GM12878 (cell line): ENCODE data around the gene RERE. TPM values are rescaled to one million over a fixed set of nuclear protein-coding genes. Genes with fewer than 3 reads are reported as not detected.

Experiments
- ATAC-seq: fragments of 200-7000 bp; cut with Tn5 transposase; 3 replicates; pipeline ENCODE4 v1.9.1; 2020; ENCODE audit warnings: mild to moderate bottlenecking, moderate library complexity
- BruUV-seq: library from RNA; stranded (reverse); fragments of 400-500 nt; replicated peaks from 2 replicates; lab custom pipeline; 2021; lab: Mats Ljungman, UMichigan
- CTCF ChIA-PET: fragments of 300-600 bp; sonication (Branson Sonifier 250); formaldehyde crosslinking; extraction: SDS; loops from one replicate; lab custom pipeline; 2021; ENCODE audit warnings: inconsistent platforms; lab: Yijun Ruan, JAX
- POLR2A ChIA-PET: fragments of 350-600 bp; formaldehyde crosslinking; extraction: SDS; loops from one replicate; lab custom pipeline; 2021; ENCODE audit warnings: inconsistent platforms; lab: Charles Lee
- RAD21 ChIA-PET: fragments of 300-600 bp; sonication (Branson Sonifier 250); formaldehyde crosslinking; loops from one replicate; lab custom pipeline; 2023; ENCODE audit warnings: antibody characterized with exemption; ENCODE audit not compliant: unreplicated experiment; lab: Charles Lee
- SMC1A ChIA-PET: fragments of 300-600 bp; sonication (Branson Sonifier 250); formaldehyde crosslinking; loops from one replicate; lab custom pipeline; 2023; ENCODE audit not compliant: unreplicated experiment, uncharacterized antibody; lab: Charles Lee
- DNase-seq: peaks from one replicate; pipeline ENCODE4 v3.0.0-alpha.2; 2011; ENCODE audit warnings: low read depth, low spot score
- FAIRE-seq: peaks from 3 replicates; lab custom pipeline; 2011; peaks lifted over from hg19 to GRCh38; lab: Jason Lieb, UNC
- H2AFZ ChIP-seq: 2 replicates; pipeline ENCODE4 v1.6.0; 2011; ENCODE audit warnings: low read depth, low read length, control low read depth; ENCODE audit not compliant: control insufficient read depth
- H3K27ac ChIP-seq: 2 replicates; pipeline ENCODE4 v1.5.1; 2011; ENCODE audit warnings: control low read depth; ENCODE audit not compliant: control insufficient read depth, insufficient read depth
- H3K27me3 ChIP-seq, 2 experiments: replicated peaks in 1 of 2; 2 replicates each; pipeline versions ENCODE4 v1.6.0 to v1.6.1; 2011; ENCODE audit warnings: low read length in 1 of 2; ENCODE audit not compliant: control insufficient read depth in 2 of 2, insufficient read depth in 2 of 2
- H3K36me3 ChIP-seq, 2 experiments: 2 replicates each; pipeline ENCODE4 v1.5.1; 2011; ENCODE audit warnings: low read length in 1 of 2; ENCODE audit not compliant: control insufficient read depth in 2 of 2, insufficient read depth in 2 of 2
- H3K4me1 ChIP-seq: 2 replicates; pipeline ENCODE4 v1.6.1; 2011; ENCODE audit warnings: mild to moderate bottlenecking, low read length, moderate library complexity, mixed read lengths; ENCODE audit not compliant: control insufficient read depth, insufficient read depth
- H3K4me2 ChIP-seq: 2 replicates; pipeline ENCODE4 v1.6.0; 2011; ENCODE audit warnings: control low read depth; ENCODE audit not compliant: control insufficient read depth, insufficient read depth
- H3K4me3 ChIP-seq: fragments of 200-600 bp; sonication (generic); 2 replicates; pipeline ENCODE4 v1.5.1; 2016
- H3K79me2 ChIP-seq: 2 replicates; pipeline ENCODE4 v1.6.0; 2011; ENCODE audit warnings: low read length; ENCODE audit not compliant: control insufficient read depth, insufficient read depth
- H3K9ac ChIP-seq: 2 replicates; pipeline ENCODE4 v1.8.0; 2011; ENCODE audit warnings: low read length, control low read depth, mixed read lengths; ENCODE audit not compliant: control insufficient read depth, insufficient read depth
- H3K9me3 ChIP-seq: replicated peaks from 3 replicates; pipeline ENCODE4 v1.5.1; 2011; ENCODE audit warnings: mild to moderate bottlenecking, low read length; ENCODE audit not compliant: control insufficient read depth, insufficient read depth
- H4K20me1 ChIP-seq: 2 replicates; pipeline ENCODE4 v1.6.0; 2011; ENCODE audit not compliant: control insufficient read depth, insufficient read depth
- ASH2L ChIP-seq: fragments of 300-600, 200-600 bp; sonication (generic); IDR thresholded peaks from 2 replicates; pipeline ENCODE4 v1.6.1; 2017; ENCODE audit warnings: low read depth, mild to moderate bottlenecking, borderline replicate concordance
- BMI1 ChIP-seq: fragments of 450-650 bp; IDR thresholded peaks from 2 replicates; pipeline ENCODE4 v1.6.1; 2016; ENCODE audit warnings: mild to moderate bottlenecking, moderate library complexity, borderline replicate concordance
- CBFB ChIP-seq: IDR thresholded peaks from 2 replicates; pipeline ENCODE4 v1.6.1; 2016; ENCODE audit warnings: antibody characterized with exemption, low read depth
- CREB1 ChIP-seq: IDR thresholded peaks from 2 replicates; pipeline ENCODE4 v1.6.1; 2012; ENCODE audit warnings: low read depth, mild to moderate bottlenecking, inconsistent platforms
- EED ChIP-seq: sonication (generic); IDR thresholded peaks from 2 replicates; pipeline ENCODE4 v1.6.1; 2016; ENCODE audit warnings: antibody characterized with exemption, low read depth
- HDGF ChIP-seq: fragments of 450-650 bp; IDR thresholded peaks from 2 replicates; pipeline ENCODE4 v1.6.1; 2016; ENCODE audit warnings: antibody characterized with exemption
- IRF4 ChIP-seq: IDR thresholded peaks from 2 replicates; pipeline ENCODE4 v1.6.1; 2011; ENCODE audit warnings: low read depth, low read length
- MEF2B ChIP-seq: fragments of 450-650 bp; IDR thresholded peaks from 2 replicates; pipeline ENCODE4 v1.6.1; 2018; ENCODE audit warnings: mild to moderate bottlenecking, moderate library complexity; ENCODE audit not compliant: partially characterized antibody, poor library complexity, severe bottlenecking
- NBN ChIP-seq: fragments of 450-650 bp; IDR thresholded peaks from 2 replicates; pipeline ENCODE4 v1.6.1; 2016
- NRF1 ChIP-seq: conservative IDR thresholded peaks from 2 replicates; pipeline ENCODE4 v1.6.1; 2011; ENCODE audit warnings: mild to moderate bottlenecking, low read depth, low read length, improper control_type of control experiment
- POLR2A ChIP-seq: IDR thresholded peaks from 2 replicates; pipeline ENCODE4 v1.6.1; 2011; ENCODE audit warnings: low read depth, mild to moderate bottlenecking, low read length
- RELB ChIP-seq: fragments of 450-650 bp; IDR thresholded peaks from 2 replicates; pipeline ENCODE4 v1.6.1; 2017; ENCODE audit warnings: low read depth, mild to moderate bottlenecking, moderate library complexity
- RFX5 ChIP-seq: IDR thresholded peaks from 2 replicates; pipeline ENCODE4 v1.6.1; 2011; ENCODE audit warnings: low read depth, low read length, improper control_type of control experiment
- SIN3A ChIP-seq: IDR thresholded peaks from 2 replicates; pipeline ENCODE4 v1.6.1; 2012; ENCODE audit warnings: low read depth, low read length, improper control_type of control experiment
- SREBF2 ChIP-seq: IDR thresholded peaks from 2 replicates; pipeline ENCODE4 v1.6.1; 2012; ENCODE audit warnings: mild to moderate bottlenecking, low read length
- TCF12 ChIP-seq: IDR thresholded peaks from 2 replicates; pipeline ENCODE4 v1.6.1; 2011; ENCODE audit warnings: low read depth, mild to moderate bottlenecking, low read length
- YBX1 ChIP-seq: fragments of 450-650 bp; IDR thresholded peaks from 2 replicates; pipeline ENCODE4 v1.6.1; 2016; ENCODE audit warnings: antibody characterized with exemption
- YY1 ChIP-seq: IDR thresholded peaks from 2 replicates; pipeline ENCODE4 v1.6.1; 2011; ENCODE audit warnings: low read depth, mild to moderate bottlenecking, low read length
- WGBS: methylation state at CpG from one replicate; pipeline ENCODE4 v1.1.6; 2016; ENCODE audit warnings: low lambda C conversion rate; ENCODE audit not compliant: insufficient replicate concordance, insufficient coverage; ENCODE audit errors: missing lambda C conversion rate; 5-methylcytosine and 5-hydroxymethylcytosine counted together
- in situ Hi-C: fragments of 300-500 bp; cut with MboI; formaldehyde crosslinking; loops from 9 replicates; pipeline ENCODE4 v1.14.3; 2018; ENCODE audit warnings: mixed read lengths
- intact Hi-C: fragments of 100-400 bp; cut with micrococcal nuclease; formaldehyde crosslinking; loops from one replicate; pipeline ENCODE4 v1.14.2; 2022; ENCODE audit not compliant: unreplicated experiment
- polyA plus RNA-seq, 11 experiments: library from polyadenylated mRNA; depleted of rRNA in 4 of 11; unstranded in 6 of 11; stranded (reverse) in 5 of 11; fragments of >200 nt; fragmentation: Nextera tagmentation in 4 of 11; fragmentation: Illumina TruSeq in 1 of 11; extraction: Ambion mirVana in 4 of 11; extraction: Trizol in 1 of 11; gene quantifications; 1 replicate in 1 of 11; 2 replicates in 10 of 11; pipeline versions ENCODE4 v1.2.1 to v1.2.3, GENCODE V29; 2011 to 2016; ENCODE audit warnings: inconsistent platforms in 2 of 11, missing spikeins in 2 of 11, low read depth in 1 of 11
- total RNA-seq, 4 experiments: library from RNA; depleted of rRNA in 3 of 4; stranded (reverse); fragments of >200 nt in 3 of 4; fragmentation: Illumina TruSeq in 1 of 4; extraction: Trizol in 1 of 4; gene quantifications; 2 replicates each; pipeline versions ENCODE4 v1.2.1 to v1.2.3, GENCODE V29; 2013 to 2021
- TF ChIP-seq, protein P1 (sequence below): IDR thresholded peaks from 2 replicates; pipeline ENCODE4 v1.6.1; 2011; ENCODE audit warnings: mild to moderate bottlenecking, low read depth, low read length, moderate library complexity; ENCODE audit not compliant: insufficient replicate concordance
- TF ChIP-seq, protein P2 (sequence below): IDR thresholded peaks from 2 replicates; pipeline ENCODE4 v1.6.1; 2012; ENCODE audit warnings: low read depth, low read length, improper control_type of control experiment

The RERE gene
- total and polyA plus RNA-seq, 10 of the 15 experiments (the other 5 are each of a cell fraction or from before 2014, with no cell fraction given): 5.2 to 60.5 (median 20.2) TPM

DNA sequence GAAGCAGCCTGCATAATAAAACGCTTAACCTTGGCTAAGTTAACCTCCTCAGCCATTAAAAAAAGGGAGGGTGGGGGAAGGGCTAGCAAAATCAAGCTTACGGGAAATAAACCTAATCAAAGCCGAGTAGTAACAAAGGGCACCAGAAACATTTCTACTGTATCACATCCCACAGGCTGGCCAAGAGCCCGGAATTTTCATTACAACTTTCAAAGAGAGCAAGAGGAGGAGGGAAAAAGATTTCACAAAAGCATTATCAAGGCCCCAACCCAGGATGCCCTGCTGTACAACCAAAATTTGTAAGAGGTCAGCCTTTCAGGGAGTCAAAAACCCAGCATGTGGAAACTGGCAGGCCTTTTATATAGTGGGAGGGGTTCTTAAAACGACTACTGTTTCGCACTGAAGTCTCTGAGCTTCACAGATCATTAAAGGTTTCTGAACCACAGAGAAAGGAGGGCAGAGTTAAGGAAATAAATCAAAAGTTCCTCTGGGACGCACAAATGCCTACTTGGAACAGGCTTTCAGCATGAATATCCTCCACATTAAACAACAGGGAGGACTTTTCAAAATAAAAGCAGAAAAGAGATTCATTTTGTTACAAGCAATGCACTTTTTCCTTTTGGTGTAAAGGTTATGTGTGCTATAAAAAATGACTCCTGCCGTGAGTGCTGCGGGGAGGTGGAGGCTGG is 409.1 kb downstream of the RERE start:
- CTCF ChIA-PET: interaction anchor here (0.5 to 1.9 kb wide), 5 partner anchors 8 to 441 kb away, joined by 3 to 14 read pairs (median 6); no protein-coding TSS in a partner anchor
- FAIRE-seq: no peak
- no peak overlapping the region for H3K4me2 ChIP-seq
- in situ Hi-C loops: no loop called here
- POLR2A ChIA-PET: interaction anchor here (2.9 kb wide), 1 partner anchor 12 kb away, joined by 14 read pairs; no protein-coding TSS in a partner anchor
- intact Hi-C loops: no loop called here
- no peaks in the 10 kb centered on the region for H3K9me3 ChIP-seq
- ATAC-seq: no peak
- DNase-seq: no peak
- H3K36me3 ChIP-seq: peaks cover 5 to 21% of the 10 kb centered on the region in 2 experiments
- 95% methylated on average over 9 of the region's 9 CpGs for WGBS
- H3K27ac ChIP-seq: no peak overlapping the region
- SMC1A ChIA-PET: interaction anchor here (0.5 to 2.9 kb wide), 8 partner anchors 11 to 143 kb away, joined by 3 to 19 read pairs (median 4); no protein-coding TSS in a partner anchor
- no peak overlapping the region for H3K9ac ChIP-seq
- RAD21 ChIA-PET: interaction anchor here (1.0 to 1.2 kb wide), 4 partner anchors 11 to 318 kb away, joined by 3 to 4 read pairs (median 3); no protein-coding TSS in a partner anchor
- H3K4me3 ChIP-seq: no peak overlapping the region
- H4K20me1 ChIP-seq: no peaks in the 10 kb centered on the region; the same call in 1 of the 2 replicates
- TF ChIP-seq SREBF2: no peak
- TF ChIP-seq NBN: no peak
- TF ChIP-seq EED: no peak
- TF ChIP-seq IRF4: no peak
- no peak for TF ChIP-seq ASH2L
- no peak for TF ChIP-seq SIN3A
- no peak for TF ChIP-seq YBX1
- no peak for TF ChIP-seq MEF2B
- TF ChIP-seq TCF12: no peak
- no peak for TF ChIP-seq HDGF
- TF ChIP-seq POLR2A: no peak
- TF ChIP-seq BMI1: no peak
- no peak for TF ChIP-seq YY1
- no peak for TF ChIP-seq RFX5
- TF ChIP-seq NRF1: no peak
- TF ChIP-seq CBFB: no peak
- TF ChIP-seq, protein P1, sequence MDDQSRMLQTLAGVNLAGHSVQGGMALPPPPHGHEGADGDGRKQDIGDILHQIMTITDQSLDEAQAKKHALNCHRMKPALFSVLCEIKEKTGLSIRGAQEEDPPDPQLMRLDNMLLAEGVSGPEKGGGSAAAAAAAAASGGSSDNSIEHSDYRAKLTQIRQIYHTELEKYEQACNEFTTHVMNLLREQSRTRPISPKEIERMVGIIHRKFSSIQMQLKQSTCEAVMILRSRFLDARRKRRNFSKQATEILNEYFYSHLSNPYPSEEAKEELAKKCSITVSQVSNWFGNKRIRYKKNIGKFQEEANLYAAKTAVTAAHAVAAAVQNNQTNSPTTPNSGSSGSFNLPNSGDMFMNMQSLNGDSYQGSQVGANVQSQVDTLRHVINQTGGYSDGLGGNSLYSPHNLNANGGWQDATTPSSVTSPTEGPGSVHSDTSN: no peak
- TF ChIP-seq CREB1: no peak
- TF ChIP-seq, protein P2, sequence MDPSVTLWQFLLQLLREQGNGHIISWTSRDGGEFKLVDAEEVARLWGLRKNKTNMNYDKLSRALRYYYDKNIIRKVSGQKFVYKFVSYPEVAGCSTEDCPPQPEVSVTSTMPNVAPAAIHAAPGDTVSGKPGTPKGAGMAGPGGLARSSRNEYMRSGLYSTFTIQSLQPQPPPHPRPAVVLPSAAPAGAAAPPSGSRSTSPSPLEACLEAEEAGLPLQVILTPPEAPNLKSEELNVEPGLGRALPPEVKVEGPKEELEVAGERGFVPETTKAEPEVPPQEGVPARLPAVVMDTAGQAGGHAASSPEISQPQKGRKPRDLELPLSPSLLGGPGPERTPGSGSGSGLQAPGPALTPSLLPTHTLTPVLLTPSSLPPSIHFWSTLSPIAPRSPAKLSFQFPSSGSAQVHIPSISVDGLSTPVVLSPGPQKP: no peak
- TF ChIP-seq RELB: no peak
- H3K79me2 ChIP-seq: peaks cover 5% of the 10 kb centered on the region
- no TSS peak for BruUV-seq
- no peak overlapping the region for H2AFZ ChIP-seq
- H3K4me1 ChIP-seq: no peaks in the 10 kb centered on the region
- H3K27me3 ChIP-seq: no peaks in the 10 kb centered on the region
